HepG2 (cell line): Measurements from ENCODE around the gene APBB2. TPM values are rescaled to one million over a fixed set of nuclear protein-coding genes. Genes with fewer than 3 reads are reported as not detected.

Experiments
- DNMT3B ChIP-seq: conservative IDR thresholded peaks from 2 replicates; pipeline ENCODE4 v1.6.1; 2016; ENCODE audit warnings: missing biosample characterization, control low read depth
- FOXK1 ChIP-seq: sonication (generic); formaldehyde crosslinking; IDR thresholded peaks from 2 replicates; pipeline ENCODE4 v1.4.0; 2020; ENCODE audit warnings: low read depth, missing genetic modification reagents, borderline replicate concordance
- FOXK2 ChIP-seq: fragments of 450-650 bp; IDR thresholded peaks from 2 replicates; pipeline ENCODE4 v1.6.1; 2016
- GFI1 ChIP-seq: sonication (generic); formaldehyde crosslinking; IDR thresholded peaks from 2 replicates; pipeline ENCODE4 v1.5.0; 2020; ENCODE audit warnings: missing genetic modification reagents, mild to moderate bottlenecking, borderline replicate concordance
- JARID2 ChIP-seq: sonication (generic); formaldehyde crosslinking; IDR thresholded peaks from 2 replicates; pipeline ENCODE4 v1.8.1; 2023; ENCODE audit warnings: missing genetic modification reagents, inconsistent platforms; ENCODE audit not compliant: insufficient replicate concordance
- JUNB ChIP-seq: sonication (generic); formaldehyde crosslinking; IDR thresholded peaks from 2 replicates; pipeline ENCODE4 v1.8.0; 2022; ENCODE audit warnings: missing genetic modification reagents, mild to moderate bottlenecking, borderline replicate concordance
- KMT2B ChIP-seq: IDR thresholded peaks from 2 replicates; pipeline ENCODE4 v1.6.1; 2016; ENCODE audit warnings: missing genetic modification reagents, missing compliant biosample characterization
- MAZ ChIP-seq, 2 experiments: sonication (generic) in 1 of 2; formaldehyde crosslinking in 1 of 2; IDR thresholded peaks; 2 replicates each; pipeline versions ENCODE4 v1.5.0 to v1.6.1; 2012 to 2020; ENCODE audit warnings: low read depth in 2 of 2, mild to moderate bottlenecking in 2 of 2, borderline replicate concordance in 1 of 2, improper control_type of control experiment in 1 of 2, low read length in 1 of 2, missing genetic modification reagents in 1 of 2, moderate library complexity in 1 of 2
- SOX13 ChIP-seq, 3 experiments: fragments of 450-650 bp in 1 of 3; sonication (generic) in 1 of 3; formaldehyde crosslinking in 1 of 3; IDR thresholded peaks in 2 of 3; conservative IDR thresholded peaks in 1 of 3; 2 replicates each; pipeline versions ENCODE4 v1.5.0 to v1.6.1; 2016 to 2020; ENCODE audit warnings: antibody characterized with exemption in 1 of 3, mild to moderate bottlenecking in 1 of 3, missing compliant biosample characterization in 1 of 3, missing genetic modification reagents in 1 of 3, moderate library complexity in 1 of 3
- ZFY ChIP-seq: sonication (generic); formaldehyde crosslinking; IDR thresholded peaks from 2 replicates; pipeline ENCODE4 v1.4.0; 2020; ENCODE audit warnings: missing genetic modification reagents
- ZNF207 ChIP-seq: fragments of 450-650 bp; IDR thresholded peaks from 2 replicates; pipeline ENCODE4 v1.6.1; 2016; ENCODE audit warnings: antibody characterized with exemption, borderline replicate concordance
- ZNF547 ChIP-seq: sonication (generic); formaldehyde crosslinking; IDR thresholded peaks from 2 replicates; pipeline ENCODE4 v1.5.1; 2020; ENCODE audit warnings: mild to moderate bottlenecking, missing genetic modification reagents
- polyA plus RNA-seq, 8 experiments: library from polyadenylated mRNA; depleted of rRNA in 3 of 8; stranded (reverse) in 7 of 8; unstranded in 1 of 8; fragments of >200 nt; fragmentation: Illumina TruSeq in 4 of 8; extraction: Trizol in 4 of 8; gene quantifications; 2 replicates each; pipeline versions ENCODE4 v1.2.1 to v1.2.3, GENCODE V29; 2011 to 2016; ENCODE audit warnings: low read depth in 4 of 8, missing spikeins in 1 of 8, mixed read lengths in 1 of 8; ENCODE audit not compliant: insufficient read depth in 1 of 8
- total RNA-seq, 5 experiments: library from RNA; depleted of rRNA; stranded (reverse); fragments of >200 nt; fragmentation: Illumina TruSeq; extraction: Trizol; gene quantifications; 2 replicates each; pipeline ENCODE4 v1.2.3, GENCODE V29; 2016; ENCODE audit warnings: low read depth in 1 of 5
- TF ChIP-seq, protein P1 (sequence below): sonication (generic); formaldehyde crosslinking; conservative IDR thresholded peaks from 2 replicates; pipeline ENCODE4 v1.4.0; 2020; ENCODE audit warnings: missing genetic modification reagents
- TF ChIP-seq, protein P2 (sequence below), 2 experiments: IDR thresholded peaks; 2 replicates each; pipeline ENCODE4 v1.6.1; 2011 to 2012; ENCODE audit warnings: low read length in 2 of 2, borderline replicate concordance in 1 of 2, low read depth in 1 of 2, mild to moderate bottlenecking in 1 of 2, moderate library complexity in 1 of 2
- TF ChIP-seq, protein P3 (sequence below): sonication (generic); formaldehyde crosslinking; IDR thresholded peaks from 2 replicates; pipeline ENCODE4 v1.4.0; 2020; ENCODE audit warnings: missing genetic modification reagents, borderline replicate concordance
- TF ChIP-seq, protein P4 (sequence below): sonication (generic); formaldehyde crosslinking; IDR thresholded peaks from 2 replicates; pipeline ENCODE4 v1.8.0; 2022; ENCODE audit warnings: mild to moderate bottlenecking, missing genetic modification reagents, moderate library complexity
- TF ChIP-seq, protein P5 (sequence below): sonication (generic); formaldehyde crosslinking; IDR thresholded peaks from 2 replicates; pipeline ENCODE4 v1.5.1; 2020; ENCODE audit warnings: missing genetic modification reagents, mild to moderate bottlenecking, borderline replicate concordance

The APBB2 gene
- total and polyA plus RNA-seq, 2 of the 13 experiments (the other 11 are each of a cell fraction or from before 2014, with no cell fraction given): 11.7 to 17.0 TPM

DNA sequence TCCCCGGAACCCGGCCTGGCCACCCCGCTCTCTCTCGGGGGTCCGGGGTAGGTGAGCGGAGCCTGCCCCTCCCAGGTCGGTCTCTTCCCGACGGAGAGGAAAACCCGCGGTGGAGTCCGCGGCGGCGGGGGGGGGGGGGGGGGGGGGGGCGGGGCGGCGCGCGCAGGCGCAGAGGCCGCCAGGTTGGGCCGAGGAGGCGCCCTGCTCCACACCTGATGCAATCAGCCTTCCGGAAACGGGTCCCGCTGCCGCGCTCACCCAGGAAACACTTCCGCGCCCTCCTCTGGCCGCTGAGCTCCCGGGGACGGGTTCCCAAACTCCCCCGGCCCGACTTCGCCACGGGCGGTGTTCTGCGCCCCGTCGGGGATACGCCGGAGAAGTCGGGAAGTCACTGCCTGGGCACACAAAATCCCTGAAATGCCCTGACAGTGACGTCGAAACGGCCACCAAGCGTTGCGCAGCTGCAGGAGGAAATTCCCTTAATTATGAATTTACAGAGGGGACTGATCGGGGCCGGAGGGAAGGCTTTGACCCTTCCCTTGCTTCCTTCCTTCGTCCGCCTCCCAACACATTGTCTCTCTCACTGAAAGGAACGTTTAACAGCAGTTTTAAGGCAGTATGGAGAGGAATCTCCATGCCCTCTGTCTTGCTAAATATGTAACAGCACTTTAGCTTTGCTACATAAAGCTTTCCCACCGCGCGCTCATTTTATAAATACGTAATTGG lies 2.1 kb upstream of the APBB2 start (continued):
- TF ChIP-seq, protein P1, sequence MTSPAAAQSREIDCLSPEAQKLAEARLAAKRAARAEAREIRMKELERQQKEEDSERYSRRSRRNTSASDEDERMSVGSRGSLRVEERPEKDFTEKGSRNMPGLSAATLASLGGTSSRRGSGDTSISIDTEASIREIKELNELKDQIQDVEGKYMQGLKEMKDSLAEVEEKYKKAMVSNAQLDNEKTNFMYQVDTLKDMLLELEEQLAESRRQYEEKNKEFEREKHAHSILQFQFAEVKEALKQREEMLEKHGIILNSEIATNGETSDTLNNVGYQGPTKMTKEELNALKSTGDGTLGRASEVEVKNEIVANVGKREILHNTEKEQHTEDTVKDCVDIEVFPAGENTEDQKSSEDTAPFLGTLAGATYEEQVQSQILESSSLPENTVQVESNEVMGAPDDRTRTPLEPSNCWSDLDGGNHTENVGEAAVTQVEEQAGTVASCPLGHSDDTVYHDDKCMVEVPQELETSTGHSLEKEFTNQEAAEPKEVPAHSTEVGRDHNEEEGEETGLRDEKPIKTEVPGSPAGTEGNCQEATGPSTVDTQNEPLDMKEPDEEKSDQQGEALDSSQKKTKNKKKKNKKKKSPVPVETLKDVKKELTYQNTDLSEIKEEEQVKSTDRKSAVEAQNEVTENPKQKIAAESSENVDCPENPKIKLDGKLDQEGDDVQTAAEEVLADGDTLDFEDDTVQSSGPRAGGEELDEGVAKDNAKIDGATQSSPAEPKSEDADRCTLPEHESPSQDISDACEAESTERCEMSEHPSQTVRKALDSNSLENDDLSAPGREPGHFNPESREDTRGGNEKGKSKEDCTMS (CRISPR knock-in tag): no peak
- peak; percentile 77; the same call in 1 of the 2 replicates for TF ChIP-seq FOXK1
- 0 out of 2 replicates have a peak, but pooled peaks have one; percentile 20 for TF ChIP-seq DNMT3B (CRISPR knock-in tag)
- no peak for TF ChIP-seq JARID2
- TF ChIP-seq ZFY (CRISPR knock-in tag): peak; percentile 76
- peak; percentile 33; the same call in 1 of the 2 replicates for TF ChIP-seq ZNF547 (CRISPR knock-in tag)
- TF ChIP-seq SOX13 (IDR thresholded peaks at IDR 0.05): no peak
- TF ChIP-seq SOX13 (CRISPR knock-in tag; conservative IDR thresholded peaks at IDR 0.05 in 1 of 2, IDR thresholded peaks at IDR 0.05 in 1 of 2): no peak; a peak in 1 of 4 replicates
- TF ChIP-seq, protein P2, sequence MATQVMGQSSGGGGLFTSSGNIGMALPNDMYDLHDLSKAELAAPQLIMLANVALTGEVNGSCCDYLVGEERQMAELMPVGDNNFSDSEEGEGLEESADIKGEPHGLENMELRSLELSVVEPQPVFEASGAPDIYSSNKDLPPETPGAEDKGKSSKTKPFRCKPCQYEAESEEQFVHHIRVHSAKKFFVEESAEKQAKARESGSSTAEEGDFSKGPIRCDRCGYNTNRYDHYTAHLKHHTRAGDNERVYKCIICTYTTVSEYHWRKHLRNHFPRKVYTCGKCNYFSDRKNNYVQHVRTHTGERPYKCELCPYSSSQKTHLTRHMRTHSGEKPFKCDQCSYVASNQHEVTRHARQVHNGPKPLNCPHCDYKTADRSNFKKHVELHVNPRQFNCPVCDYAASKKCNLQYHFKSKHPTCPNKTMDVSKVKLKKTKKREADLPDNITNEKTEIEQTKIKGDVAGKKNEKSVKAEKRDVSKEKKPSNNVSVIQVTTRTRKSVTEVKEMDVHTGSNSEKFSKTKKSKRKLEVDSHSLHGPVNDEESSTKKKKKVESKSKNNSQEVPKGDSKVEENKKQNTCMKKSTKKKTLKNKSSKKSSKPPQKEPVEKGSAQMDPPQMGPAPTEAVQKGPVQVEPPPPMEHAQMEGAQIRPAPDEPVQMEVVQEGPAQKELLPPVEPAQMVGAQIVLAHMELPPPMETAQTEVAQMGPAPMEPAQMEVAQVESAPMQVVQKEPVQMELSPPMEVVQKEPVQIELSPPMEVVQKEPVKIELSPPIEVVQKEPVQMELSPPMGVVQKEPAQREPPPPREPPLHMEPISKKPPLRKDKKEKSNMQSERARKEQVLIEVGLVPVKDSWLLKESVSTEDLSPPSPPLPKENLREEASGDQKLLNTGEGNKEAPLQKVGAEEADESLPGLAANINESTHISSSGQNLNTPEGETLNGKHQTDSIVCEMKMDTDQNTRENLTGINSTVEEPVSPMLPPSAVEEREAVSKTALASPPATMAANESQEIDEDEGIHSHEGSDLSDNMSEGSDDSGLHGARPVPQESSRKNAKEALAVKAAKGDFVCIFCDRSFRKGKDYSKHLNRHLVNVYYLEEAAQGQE (IDR thresholded peaks at IDR 0.05; ENCODE audit: borderline replicate concordance in 1 of 2, low read depth in 1 of 2, low read length in 2 of 2): peak in 1 of 2 experiments; percentile 55; a peak in 1 of 4 replicates
- TF ChIP-seq, protein P3, sequence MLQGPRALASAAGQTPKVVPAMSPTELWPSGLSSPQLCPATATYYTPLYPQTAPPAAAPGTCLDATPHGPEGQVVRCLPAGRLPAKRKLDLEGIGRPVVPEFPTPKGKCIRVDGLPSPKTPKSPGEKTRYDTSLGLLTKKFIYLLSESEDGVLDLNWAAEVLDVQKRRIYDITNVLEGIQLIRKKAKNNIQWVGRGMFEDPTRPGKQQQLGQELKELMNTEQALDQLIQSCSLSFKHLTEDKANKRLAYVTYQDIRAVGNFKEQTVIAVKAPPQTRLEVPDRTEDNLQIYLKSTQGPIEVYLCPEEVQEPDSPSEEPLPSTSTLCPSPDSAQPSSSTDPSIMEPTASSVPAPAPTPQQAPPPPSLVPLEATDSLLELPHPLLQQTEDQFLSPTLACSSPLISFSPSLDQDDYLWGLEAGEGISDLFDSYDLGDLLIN (CRISPR knock-in tag): peak; percentile 59; the same call in 1 of the 2 replicates
- TF ChIP-seq MAZ (IDR thresholded peaks at IDR 0.05; ENCODE audit: borderline replicate concordance, low read depth, low read length): no peak
- peak; percentile 71 for TF ChIP-seq MAZ (CRISPR knock-in tag; IDR thresholded peaks at IDR 0.05; ENCODE audit: low read depth)
- TF ChIP-seq, protein P4, sequence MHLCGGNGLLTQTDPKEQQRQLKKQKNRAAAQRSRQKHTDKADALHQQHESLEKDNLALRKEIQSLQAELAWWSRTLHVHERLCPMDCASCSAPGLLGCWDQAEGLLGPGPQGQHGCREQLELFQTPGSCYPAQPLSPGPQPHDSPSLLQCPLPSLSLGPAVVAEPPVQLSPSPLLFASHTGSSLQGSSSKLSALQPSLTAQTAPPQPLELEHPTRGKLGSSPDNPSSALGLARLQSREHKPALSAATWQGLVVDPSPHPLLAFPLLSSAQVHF (CRISPR knock-in tag): no peak
- no peak for TF ChIP-seq JUNB
- TF ChIP-seq KMT2B (CRISPR knock-in tag): peak; percentile 75
- TF ChIP-seq, protein P5, sequence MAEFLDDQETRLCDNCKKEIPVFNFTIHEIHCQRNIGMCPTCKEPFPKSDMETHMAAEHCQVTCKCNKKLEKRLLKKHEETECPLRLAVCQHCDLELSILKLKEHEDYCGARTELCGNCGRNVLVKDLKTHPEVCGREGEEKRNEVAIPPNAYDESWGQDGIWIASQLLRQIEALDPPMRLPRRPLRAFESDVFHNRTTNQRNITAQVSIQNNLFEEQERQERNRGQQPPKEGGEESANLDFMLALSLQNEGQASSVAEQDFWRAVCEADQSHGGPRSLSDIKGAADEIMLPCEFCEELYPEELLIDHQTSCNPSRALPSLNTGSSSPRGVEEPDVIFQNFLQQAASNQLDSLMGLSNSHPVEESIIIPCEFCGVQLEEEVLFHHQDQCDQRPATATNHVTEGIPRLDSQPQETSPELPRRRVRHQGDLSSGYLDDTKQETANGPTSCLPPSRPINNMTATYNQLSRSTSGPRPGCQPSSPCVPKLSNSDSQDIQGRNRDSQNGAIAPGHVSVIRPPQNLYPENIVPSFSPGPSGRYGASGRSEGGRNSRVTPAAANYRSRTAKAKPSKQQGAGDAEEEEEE: no peak
- no peak for TF ChIP-seq ZNF207
- no peak for TF ChIP-seq GFI1 (CRISPR knock-in tag)
- TF ChIP-seq FOXK2: no peak
